HepG2 (cell line): ENCODE data around the gene CD4. TPM values are rescaled to one million over a fixed set of nuclear protein-coding genes. Genes with fewer than 3 reads are reported as not detected.

ENCODE experiments used
- ATF1 ChIP-seq: IDR thresholded peaks from 2 replicates; pipeline ENCODE4 v1.6.1; 2016; ENCODE audit warnings: mild to moderate bottlenecking, control low read depth
- BATF2 ChIP-seq: sonication (generic); formaldehyde crosslinking; IDR thresholded peaks from 2 replicates; pipeline ENCODE4 v1.8.0; 2022; ENCODE audit warnings: mild to moderate bottlenecking, missing genetic modification reagents, moderate library complexity
- CHD2 ChIP-seq: IDR thresholded peaks from 2 replicates; pipeline ENCODE4 v1.6.1; 2011; ENCODE audit warnings: low read depth, low read length, improper control_type of control experiment
- ELF3 ChIP-seq: IDR thresholded peaks from 2 replicates; pipeline ENCODE4 v1.6.1; 2016; ENCODE audit warnings: missing genetic modification reagents, missing compliant biosample characterization
- EP300 ChIP-seq, 3 experiments: sonication (generic) in 1 of 3; formaldehyde crosslinking in 1 of 3; IDR thresholded peaks; 2 replicates each; pipeline versions ENCODE4 v1.5.1 to v1.6.1; 2011 to 2020; ENCODE audit warnings: low read depth in 2 of 3, low read length in 2 of 3, borderline replicate concordance in 1 of 3, improper control_type of control experiment in 1 of 3, mild to moderate bottlenecking in 1 of 3, missing genetic modification reagents in 1 of 3, moderate library complexity in 1 of 3
- FOXJ3 ChIP-seq: sonication (generic); formaldehyde crosslinking; IDR thresholded peaks from 2 replicates; pipeline ENCODE4 v1.4.0; 2020; ENCODE audit warnings: missing genetic modification reagents, mild to moderate bottlenecking, borderline replicate concordance
- HMGXB3 ChIP-seq: sonication (generic); formaldehyde crosslinking; IDR thresholded peaks from 2 replicates; pipeline ENCODE4 v1.4.0; 2020; ENCODE audit warnings: missing genetic modification reagents, borderline replicate concordance
- HOXA9 ChIP-seq: sonication (generic); formaldehyde crosslinking; IDR thresholded peaks from 2 replicates; pipeline ENCODE4 v1.8.1; 2022; ENCODE audit warnings: missing genetic modification reagents, mild to moderate bottlenecking, moderate library complexity, borderline replicate concordance
- MIER2 ChIP-seq: IDR thresholded peaks from 2 replicates; pipeline ENCODE4 v1.6.1; 2016; ENCODE audit warnings: missing biosample characterization, missing genetic modification reagents
- ONECUT2 ChIP-seq: sonication (generic); formaldehyde crosslinking; IDR thresholded peaks from 2 replicates; pipeline ENCODE4 v1.4.0; 2020; ENCODE audit warnings: missing genetic modification reagents
- TFDP1 ChIP-seq: IDR thresholded peaks from 2 replicates; pipeline ENCODE4 v1.6.1; 2016; ENCODE audit warnings: missing compliant biosample characterization, missing genetic modification reagents, borderline replicate concordance
- THRA ChIP-seq: sonication (generic); formaldehyde crosslinking; IDR thresholded peaks from 2 replicates; pipeline ENCODE4 v1.4.0; 2020; ENCODE audit warnings: missing genetic modification reagents, borderline replicate concordance
- ZFP82 ChIP-seq: sonication (generic); formaldehyde crosslinking; IDR thresholded peaks from 2 replicates; pipeline ENCODE4 v1.5.1; 2020; ENCODE audit warnings: mild to moderate bottlenecking, missing genetic modification reagents, borderline replicate concordance
- ZFP91 ChIP-seq: sonication (generic); formaldehyde crosslinking; IDR thresholded peaks from 2 replicates; pipeline ENCODE4 v1.9.0; 2022; ENCODE audit warnings: missing genetic modification reagents, mild to moderate bottlenecking, borderline replicate concordance
- ZNF136 ChIP-seq: sonication (generic); formaldehyde crosslinking; IDR thresholded peaks from 2 replicates; pipeline ENCODE4 v1.8.1; 2022; ENCODE audit warnings: low read depth, mild to moderate bottlenecking, moderate library complexity, missing genetic modification reagents
- ZNF232 ChIP-seq: sonication (generic); formaldehyde crosslinking; IDR thresholded peaks from 2 replicates; pipeline ENCODE4 v1.4.0; 2020; ENCODE audit warnings: missing genetic modification reagents, borderline replicate concordance
- ZNF383 ChIP-seq: sonication (generic); formaldehyde crosslinking; IDR thresholded peaks from 2 replicates; pipeline ENCODE4 v1.4.0; 2020; ENCODE audit warnings: missing genetic modification reagents, mild to moderate bottlenecking, borderline replicate concordance
- ZNF614 ChIP-seq: IDR thresholded peaks from 2 replicates; pipeline ENCODE4 v1.6.1; 2018; ENCODE audit warnings: missing biosample characterization, missing genetic modification reagents, inconsistent platforms, borderline replicate concordance
- polyA plus RNA-seq, 8 experiments: library from polyadenylated mRNA; depleted of rRNA in 3 of 8; stranded (reverse) in 7 of 8; unstranded in 1 of 8; fragments of >200 nt; fragmentation: Illumina TruSeq in 4 of 8; extraction: Trizol in 4 of 8; gene quantifications; 2 replicates each; pipeline versions ENCODE4 v1.2.1 to v1.2.3, GENCODE V29; 2011 to 2016; ENCODE audit warnings: low read depth in 4 of 8, missing spikeins in 1 of 8, mixed read lengths in 1 of 8; ENCODE audit not compliant: insufficient read depth in 1 of 8
- total RNA-seq, 5 experiments: library from RNA; depleted of rRNA; stranded (reverse); fragments of >200 nt; fragmentation: Illumina TruSeq; extraction: Trizol; gene quantifications; 2 replicates each; pipeline ENCODE4 v1.2.3, GENCODE V29; 2016; ENCODE audit warnings: low read depth in 1 of 5

The CD4 gene
- total and polyA plus RNA-seq, 2 of the 13 experiments (the other 11 are each of a cell fraction or from before 2014, with no cell fraction given), result 0.07 to 0.95 TPM

- TF ChIP-seq EP300 (IDR thresholded peaks at IDR 0.05; ENCODE audit: low read depth in 2 of 2, low read length in 2 of 2), result peak in 1 of 2 experiments; percentile 78; a peak in 2 of 4 replicates
- peak; percentile 70 for TF ChIP-seq EP300 (CRISPR knock-in tag; IDR thresholded peaks at IDR 0.05; ENCODE audit: borderline replicate concordance)
- peak; percentile 53; the same call in 1 of the 2 replicates for TF ChIP-seq TFDP1
- TF ChIP-seq HMGXB3 (CRISPR knock-in tag), result no peak
- peak; percentile 87; the same call in 1 of the 2 replicates for TF ChIP-seq ZFP91 (CRISPR knock-in tag)
- peak; percentile 61; the same call in 1 of the 2 replicates for TF ChIP-seq BATF2 (CRISPR knock-in tag)
- no peak for TF ChIP-seq ZFP82 (CRISPR knock-in tag)
- 0 out of 2 replicates have a peak, but pooled peaks have one; percentile 41 for TF ChIP-seq ZNF614 (CRISPR knock-in tag)
- TF ChIP-seq ONECUT2 (CRISPR knock-in tag), result no peak
- TF ChIP-seq ATF1 (CRISPR knock-in tag), result no peak
- peak; percentile 66 for TF ChIP-seq ELF3
- TF ChIP-seq THRA (CRISPR knock-in tag), result peak; percentile 61; the same call in 1 of the 2 replicates
- TF ChIP-seq ZNF232 (CRISPR knock-in tag), result peak; percentile 53; the same call in 1 of the 2 replicates
- 0 out of 2 replicates have a peak, but pooled peaks have one; percentile 23 for TF ChIP-seq MIER2 (CRISPR knock-in tag)
- 0 out of 2 replicates have a peak, but pooled peaks have one; percentile 79 for TF ChIP-seq HOXA9 (CRISPR knock-in tag)
- peak; percentile 61; the same call in 1 of the 2 replicates for TF ChIP-seq ZNF136
- TF ChIP-seq CHD2, result no peak
- no peak for TF ChIP-seq FOXJ3 (CRISPR knock-in tag)
- TF ChIP-seq ZNF383 (CRISPR knock-in tag), result no peak
These were observed 3.3 kb downstream of the CD4 start (continued) for GRCh38 chr12:6792522-6793201.
